ENCODE data around the gene FOXM1.

Gene FOXM1

GRCh38 chr12:2812290-2813213 is 64.4 kb downstream of the FOXM1 start, which contains the start of gene ITFG2:
TSS of gene ITFG2 (plus strand) at chr12:2812668. CDS start at chr12:2812761, 93 bp downstream.
- peak; percentile 97 for FAIRE-seq

GRCh38 chr12:2811801-2812200 is 65.2 kb downstream of the FOXM1 start:
- DNase-seq (ENCODE audit: extremely low spot score, insufficient read length, low read depth): no peak
- FAIRE-seq: no peak

More at GRCh38 chr12:2812290-2813213, 64.4 kb downstream of the FOXM1 start, which contains the start of gene ITFG2:
- peak; percentile 85 for DNase-seq (ENCODE audit: extremely low spot score, insufficient read length, low read depth)

All from GM18507 (cell line).